CD4-positive, alpha-beta T cell treated with Interleukin-4 for 4 hours (primary cell): ENCODE measurements around the gene SNX33.
"Not testable (repeated sequence)": the region's sequence is repeated elsewhere in the genome, so short reads cannot be mapped to it uniquely, and the experiment has no call there.

Experiments used
- DNase-seq: peaks from one replicate; pipeline ENCODE4 v3.0.0-alpha.2; 2020

Gene SNX33

DNA sequence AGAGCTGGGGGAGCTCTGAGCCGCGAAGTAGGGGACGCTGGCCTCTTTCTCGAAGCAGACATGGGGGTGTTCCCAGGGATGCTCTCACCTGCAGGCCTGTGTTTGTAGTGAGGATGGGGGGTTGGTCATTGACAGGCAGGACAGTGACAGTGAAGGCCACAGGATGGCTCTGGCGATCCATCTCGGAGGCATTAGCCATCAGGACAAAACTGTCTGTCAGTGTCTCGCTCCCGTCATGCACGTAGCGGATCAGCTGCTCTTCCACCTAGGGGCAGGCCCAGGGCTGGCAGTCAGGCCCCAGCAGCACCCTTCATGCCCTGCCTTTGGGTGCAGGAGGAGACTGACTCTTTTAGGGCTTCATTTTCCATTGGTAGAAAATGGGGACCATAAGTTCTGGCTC is 36.9 kb downstream of the SNX33 start:
- no peak for DNase-seq

DNA sequence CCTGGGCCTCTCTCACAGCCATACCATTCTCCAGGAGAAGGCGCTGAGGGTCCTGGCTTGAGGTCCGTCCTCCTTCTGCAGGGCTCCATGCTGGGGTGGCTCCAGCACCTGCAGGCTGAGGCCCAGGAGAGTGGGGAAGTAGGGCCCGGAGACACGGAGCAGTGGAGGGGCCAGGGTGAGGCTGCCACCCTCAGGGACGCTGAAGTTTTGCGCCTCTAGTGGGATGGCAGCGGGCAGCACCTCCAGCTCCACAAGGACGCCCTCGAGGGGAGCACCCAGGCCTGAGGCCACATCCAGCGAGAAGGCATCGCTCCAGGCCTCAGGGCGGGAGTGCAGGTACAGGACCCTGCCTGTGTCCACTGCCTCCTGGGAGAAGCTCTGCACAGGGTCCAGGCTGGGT is 37.5 kb downstream of the SNX33 start:
- DNase-seq: no peak

DNA sequence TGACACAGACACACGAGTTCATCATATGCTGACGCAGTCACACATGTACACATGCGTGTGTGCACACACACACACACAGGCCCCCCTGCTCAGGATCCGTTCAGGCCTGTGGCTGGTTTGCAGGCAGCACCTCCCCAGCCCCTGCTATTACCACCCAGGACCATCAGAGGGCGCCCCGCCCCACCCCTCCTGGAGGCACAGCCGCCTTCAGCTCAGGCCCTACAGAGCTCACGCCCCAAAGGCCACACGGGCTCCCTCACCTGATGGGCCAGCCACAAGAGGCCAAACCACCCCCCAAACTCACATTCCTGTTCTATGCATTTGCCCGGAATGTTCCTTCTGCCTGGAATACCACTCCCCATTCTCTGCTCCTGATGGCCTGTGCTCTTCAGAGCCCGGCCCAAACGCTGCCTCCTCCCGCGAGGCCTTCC is 38.5 kb downstream of the SNX33 start:
- DNase-seq: peak; percentile 64

DNA sequence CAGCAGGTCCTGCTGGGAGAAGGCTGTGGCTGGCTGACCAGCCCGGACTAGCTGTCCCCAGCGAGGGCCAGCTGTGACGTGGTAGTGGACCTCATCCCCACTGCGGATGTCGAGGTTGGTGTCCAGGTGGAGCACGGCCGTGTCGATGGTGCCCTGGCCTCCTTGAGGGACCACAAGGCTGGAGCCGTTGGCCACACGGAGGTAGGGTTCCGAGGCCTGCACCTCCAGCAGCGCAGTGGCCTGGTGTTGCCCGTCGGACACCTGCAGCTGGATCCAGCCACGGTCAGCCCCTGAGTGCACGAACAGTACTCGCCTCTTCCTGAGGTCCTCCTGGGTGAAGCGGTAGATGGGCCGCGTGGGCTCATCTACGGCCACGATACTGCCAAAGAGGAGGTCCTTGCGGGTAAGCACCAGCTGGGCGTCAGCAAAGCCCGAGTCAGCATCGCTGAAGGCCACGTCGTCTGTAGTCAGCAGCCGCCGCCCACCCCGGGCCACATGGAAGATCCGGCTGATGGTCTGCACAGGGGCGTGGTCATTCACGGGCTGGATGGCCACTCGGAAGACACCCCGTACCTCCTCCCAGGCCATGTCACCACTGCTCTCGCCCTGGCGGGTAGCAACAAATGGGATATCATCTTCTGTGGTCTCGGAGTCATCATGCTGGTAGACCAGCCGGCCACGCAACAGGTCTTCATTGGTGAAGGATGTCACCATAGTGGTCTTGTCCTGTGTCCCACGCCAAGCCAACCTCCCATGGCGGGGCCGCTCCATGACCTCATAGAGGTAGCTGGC is 40.0 kb downstream of the SNX33 start:
- DNase-seq: no peak

DNA sequence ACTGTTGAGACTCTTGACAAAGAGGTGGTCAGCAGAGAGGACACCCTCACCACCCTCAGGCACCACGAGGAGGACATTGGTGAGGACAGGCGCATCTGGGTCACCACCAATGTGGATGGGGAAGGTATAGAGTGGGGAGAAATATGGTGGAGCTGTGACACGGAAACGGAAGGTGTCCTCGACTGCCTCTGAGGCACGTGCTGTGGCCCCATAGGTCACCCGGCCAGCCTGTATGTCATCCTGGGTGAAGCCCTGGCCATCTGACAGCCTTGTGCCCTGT is 40.5 kb downstream of the SNX33 start:
- no peak for DNase-seq

DNA sequence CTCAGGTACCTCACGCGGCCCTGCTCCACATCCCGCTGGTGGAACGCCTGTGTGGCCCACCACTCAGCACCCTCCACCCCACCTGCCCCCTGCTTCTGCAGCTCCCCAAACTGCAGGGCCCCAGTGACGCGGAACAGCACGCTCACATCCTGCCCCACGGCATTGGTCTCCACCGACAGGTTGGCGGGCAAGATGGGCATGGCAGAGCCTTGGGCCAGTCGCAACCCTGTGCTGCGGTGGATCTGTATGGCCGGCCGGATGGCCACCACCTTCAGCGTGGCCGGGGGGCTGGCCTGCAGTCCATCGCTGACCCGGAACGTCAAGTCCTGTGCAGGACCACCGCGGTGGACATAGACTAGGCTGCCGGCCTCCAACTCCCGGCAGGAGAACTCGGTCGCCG is 41.1 kb downstream of the SNX33 start:
- no peak for DNase-seq

DNA sequence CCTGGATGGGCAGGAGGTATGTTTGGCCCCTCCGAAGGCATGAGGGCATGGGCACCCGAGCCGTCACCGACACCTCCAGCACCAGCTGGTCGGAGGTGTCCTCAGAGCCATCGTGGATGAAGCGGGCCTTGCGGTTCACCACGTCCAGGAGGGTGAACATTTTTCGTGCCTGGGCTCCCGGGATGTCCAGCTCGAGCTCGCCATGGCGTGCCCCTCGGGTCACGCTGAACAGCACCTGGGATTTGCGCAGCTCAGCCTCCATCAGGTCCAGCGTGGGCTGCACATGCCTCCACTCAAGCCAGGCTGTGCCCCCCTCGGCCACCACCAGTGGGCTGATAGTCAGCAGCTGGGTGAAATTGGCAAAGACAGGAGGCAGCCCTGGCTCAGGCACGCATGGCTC is 41.7 kb downstream of the SNX33 start:
- DNase-seq: not testable (repeated sequence)

DNA sequence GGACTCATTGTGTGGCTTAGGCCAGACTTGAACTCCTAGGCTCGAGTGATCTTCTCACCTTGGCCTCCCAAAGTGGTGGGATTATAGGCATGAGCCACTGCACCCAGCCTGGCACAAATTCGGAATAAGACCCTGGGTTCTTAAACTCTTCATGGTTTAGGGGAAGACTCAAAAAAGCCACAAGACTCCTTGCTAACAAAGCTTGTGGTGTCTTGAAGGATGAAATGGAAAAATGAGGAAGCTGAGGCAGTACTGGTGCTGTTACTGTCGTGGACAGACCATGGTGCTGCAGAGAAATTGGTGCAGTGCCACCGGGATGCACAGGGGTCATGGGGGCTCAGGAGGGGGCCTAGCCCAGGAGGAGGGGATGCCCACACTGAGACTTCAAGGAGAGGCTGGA is 44.6 kb downstream of the SNX33 start:
- not testable (repeated sequence) for DNase-seq

DNA sequence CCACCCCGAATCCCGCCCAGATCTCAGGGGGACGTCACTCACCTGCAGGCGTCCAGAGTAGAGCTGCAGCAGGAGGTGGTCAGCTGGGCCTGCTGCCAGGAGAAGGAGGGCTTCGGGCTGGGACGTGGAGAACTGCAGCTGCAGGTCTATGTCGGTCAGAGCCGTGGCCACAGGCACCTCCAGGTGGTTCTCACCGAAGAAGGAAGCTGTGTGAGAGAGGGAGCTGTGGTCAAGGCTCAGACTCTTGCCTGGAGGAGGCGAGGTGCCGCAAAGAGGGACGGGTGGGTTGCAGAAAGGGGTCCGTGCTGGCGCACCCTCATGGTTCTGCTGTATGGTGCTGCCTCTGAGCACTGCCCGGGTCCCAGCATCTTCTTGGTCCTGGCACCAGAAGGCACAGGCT is 45.3 kb downstream of the SNX33 start:
- not testable (repeated sequence) for DNase-seq

DNA sequence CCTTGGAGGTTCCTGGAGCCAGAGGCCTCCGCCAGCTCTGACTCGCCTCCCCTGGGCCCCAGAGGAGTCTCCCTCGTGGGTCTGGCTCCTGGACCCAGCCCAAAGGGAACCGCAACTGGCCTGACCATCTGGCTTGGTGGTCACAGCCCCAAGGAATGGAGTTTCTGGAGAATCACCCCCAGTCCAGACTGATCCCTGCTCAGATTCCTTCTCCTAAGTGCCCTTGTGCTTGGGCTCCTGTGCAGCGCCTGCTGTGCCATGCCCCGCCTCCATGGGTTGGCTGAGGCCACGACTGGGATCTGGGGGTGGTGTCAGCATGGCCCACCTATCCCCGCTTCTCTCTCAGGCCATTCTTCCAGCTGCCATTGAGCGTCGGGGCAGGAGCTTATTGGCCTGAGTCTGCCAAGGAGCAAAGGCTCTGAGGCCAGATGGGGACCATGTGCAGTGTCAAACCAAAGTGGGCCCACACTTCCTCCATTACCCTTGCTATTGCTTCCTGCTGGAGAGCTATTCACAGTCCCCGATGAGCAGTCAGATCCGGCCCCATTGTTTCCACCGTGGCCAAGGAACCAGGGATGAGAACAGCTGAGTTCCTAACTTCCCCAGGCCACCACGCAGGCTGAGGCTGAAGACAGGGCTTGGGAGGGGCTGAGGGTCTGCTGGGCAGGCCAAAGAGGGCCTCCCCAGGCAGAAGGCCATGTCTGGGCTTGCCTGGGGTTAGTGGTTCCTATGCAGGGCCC is 46.0 kb downstream of the SNX33 start:
- no peak for DNase-seq

DNA sequence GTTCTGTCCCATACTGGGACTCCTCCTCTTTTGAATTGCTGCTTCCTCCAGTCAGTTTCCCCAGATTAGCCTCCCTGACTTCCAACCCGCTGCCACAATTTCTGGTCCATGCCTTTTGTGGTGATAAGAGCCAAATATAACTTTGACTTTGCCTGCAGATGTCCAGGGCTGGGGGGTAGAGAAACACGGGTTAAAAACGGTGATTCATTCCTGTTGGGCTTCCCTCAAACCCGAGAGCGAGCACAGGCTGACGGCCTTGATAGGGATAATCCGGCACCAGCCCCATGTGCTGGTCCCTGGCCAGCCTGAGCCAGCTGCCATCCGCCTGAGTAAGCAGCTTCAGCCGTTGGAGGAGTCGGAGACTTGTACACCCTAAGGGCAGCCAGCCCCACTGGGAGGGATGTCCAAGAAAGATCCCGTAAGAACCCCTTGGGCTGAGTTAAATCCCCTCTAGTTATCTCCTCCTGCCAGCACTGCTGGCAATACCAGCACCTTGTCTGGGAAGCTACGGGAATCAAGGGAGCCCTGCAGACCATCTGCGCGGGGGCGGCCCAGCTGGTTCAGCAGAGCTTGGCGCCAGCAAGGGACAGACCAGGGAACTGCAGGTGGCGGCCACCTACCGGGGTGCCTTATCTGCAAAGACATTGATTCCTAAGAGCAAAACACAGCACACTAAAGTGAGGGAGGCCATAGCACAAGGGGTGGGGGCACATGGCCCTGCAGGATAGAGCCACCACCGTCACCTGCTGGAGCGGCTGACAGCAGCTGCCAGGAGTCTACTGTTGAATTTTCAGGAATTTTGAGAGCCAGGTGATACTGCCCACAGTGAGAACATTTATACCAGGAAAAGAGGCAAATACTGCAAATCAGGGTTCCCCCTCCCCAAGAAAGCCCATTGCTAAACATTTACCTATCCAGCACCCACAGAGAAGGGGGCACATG is 46.8 kb downstream of the SNX33 start:
- no peak for DNase-seq

DNA sequence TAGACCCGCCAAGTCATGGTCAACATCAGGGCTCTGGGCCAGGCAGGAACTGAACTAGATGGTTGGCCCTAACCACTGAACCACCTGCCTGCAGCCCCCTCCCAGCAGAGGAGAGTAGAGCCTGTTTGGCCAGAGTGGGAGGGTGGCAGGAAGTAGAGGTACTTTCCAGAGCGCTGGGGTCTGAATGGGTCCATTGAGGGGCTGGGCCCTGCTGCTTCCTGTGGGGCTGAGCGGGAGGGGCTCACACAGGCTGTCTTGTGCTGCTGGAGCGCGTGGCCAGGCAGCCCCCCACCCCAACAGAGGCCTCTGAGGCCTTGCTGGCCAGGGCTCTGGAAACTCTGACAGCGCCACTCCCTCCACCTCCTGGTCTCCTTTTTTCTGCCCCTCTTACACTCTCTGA is 47.5 kb downstream of the SNX33 start:
- no peak for DNase-seq

DNA sequence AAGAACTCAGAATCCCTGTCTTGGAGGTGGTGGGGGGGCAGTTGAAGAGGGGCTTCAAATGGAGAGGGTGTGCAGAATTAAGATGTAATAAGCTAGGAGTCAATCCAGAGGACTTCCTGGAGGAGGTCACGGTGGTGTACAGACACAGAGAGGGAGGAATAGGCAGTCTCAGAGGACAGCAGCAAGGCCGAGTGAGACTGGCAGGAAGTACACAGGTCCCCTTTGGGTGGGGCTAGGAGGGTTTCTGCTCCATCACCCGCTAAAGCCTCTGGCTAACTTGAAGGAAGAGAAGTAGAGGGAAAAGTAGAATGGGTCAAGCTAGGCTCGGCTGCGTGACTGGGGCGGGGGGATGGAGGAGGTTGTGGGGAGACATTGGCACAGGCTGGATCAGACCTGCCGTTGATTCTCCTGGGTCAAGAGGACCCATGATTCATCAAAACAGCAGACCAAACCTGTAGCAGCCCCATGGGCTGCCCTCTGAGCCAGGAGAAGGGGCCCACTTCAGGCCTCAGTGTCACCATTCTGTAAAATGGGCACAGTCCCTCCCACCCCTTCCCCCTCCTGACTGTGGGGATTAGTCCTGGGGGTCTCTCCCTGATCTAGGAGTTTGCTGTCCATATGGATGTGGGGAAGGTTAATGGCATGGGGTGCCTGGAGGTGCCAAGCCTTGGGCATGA is 48.1 kb downstream of the SNX33 start:
- DNase-seq: no peak

DNA sequence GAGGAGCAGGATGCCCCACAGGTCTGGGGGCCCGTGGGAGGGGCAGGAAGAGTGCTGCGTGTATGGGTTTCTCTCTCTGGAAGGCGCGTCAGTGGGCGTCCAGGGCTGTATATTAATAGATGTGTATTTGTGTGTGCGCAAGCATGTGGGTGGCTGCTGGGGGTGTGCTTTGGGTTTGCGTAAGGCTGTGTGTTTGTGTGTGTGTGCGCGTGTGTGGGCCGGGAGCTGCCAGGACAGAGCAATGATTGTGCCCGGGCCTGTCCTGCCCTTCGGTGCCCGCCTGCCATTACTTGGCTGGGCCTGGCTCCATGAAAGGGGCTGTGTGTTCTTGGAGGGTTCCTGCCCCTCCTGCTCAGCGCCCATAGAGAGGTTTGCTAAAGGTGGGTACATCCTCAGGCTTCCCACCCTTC is 48.6 kb downstream of the SNX33 start:
- DNase-seq: no peak

DNA sequence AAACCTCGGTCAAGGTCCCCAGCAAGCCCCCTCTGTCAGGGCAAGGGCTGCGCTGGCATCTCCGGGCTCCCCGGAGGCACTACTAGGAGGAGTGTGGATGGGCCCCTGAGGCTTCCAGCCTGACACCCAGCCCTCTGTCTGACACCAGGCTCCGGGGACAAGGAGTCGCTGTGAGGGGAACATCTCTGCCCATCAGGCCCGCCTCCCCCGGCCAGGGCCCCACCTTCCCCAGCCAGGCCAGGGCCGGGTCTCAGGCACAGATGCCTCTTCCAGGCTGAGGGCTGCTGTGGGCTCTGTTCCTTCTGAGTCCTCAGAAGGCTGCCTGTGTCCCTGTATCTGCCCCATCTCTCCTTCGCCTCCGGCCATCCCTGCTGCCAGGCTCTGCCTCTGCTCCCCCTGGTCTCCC is 49.1 kb downstream of the SNX33 start:
- DNase-seq: no peak

DNA sequence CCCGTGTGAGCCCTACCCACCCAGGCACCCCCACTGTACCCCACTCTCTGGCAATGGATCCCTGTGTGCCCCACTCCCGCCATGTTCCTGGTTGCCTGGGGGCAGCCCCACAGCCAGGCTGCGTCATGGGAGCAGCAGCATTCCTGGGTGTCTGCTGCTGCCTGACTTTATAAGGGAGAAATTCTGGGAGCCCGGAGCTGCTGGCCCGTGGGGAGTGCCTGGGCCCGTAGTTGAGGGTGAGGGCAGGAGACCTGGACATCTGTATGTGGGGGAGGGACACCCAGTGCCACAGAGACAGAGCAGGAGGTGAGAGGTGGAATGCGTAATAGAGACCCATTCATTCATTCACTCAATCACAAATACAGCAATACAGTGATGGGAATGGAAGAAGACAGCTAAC is 49.8 kb downstream of the SNX33 start:
- no peak for DNase-seq

DNA sequence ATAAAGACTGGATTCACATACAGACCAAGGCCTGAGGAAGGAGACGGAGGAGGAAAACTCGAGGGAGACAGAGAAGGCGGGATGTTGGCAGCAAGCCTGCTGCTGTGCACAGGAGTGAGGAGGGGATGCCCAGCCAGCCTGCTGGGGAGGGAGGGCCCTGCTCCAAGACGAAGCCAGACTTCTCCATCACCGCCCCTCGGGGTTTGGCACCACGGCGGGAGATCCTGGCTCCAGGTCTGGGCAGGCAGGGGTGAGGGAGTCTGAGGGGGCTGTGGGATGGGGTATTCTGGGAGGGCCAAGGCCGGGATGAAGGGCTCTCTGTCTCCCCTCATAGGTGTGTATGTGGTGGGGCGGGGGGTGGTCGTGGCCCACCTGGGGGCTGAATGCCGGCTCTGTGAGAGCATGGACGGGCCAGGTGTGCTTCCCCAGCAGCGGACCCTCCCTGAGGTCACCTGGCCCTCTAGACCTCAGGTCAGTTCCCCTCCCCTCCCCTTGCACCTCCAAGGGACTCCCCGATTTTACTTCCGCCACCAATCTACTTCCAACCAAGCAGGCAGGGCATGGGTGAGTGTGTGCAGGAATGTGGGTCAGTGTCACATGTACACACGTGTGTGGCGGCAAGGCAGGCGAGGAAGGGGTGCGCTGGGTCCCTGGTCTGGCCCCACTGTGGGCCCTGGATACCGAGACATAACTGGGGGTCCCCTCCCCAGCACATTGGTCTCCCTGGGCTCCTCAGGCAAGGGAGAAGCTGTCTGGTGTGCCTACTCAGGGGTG is 50.4 kb downstream of the SNX33 start:
- DNase-seq: not testable (repeated sequence)

DNA sequence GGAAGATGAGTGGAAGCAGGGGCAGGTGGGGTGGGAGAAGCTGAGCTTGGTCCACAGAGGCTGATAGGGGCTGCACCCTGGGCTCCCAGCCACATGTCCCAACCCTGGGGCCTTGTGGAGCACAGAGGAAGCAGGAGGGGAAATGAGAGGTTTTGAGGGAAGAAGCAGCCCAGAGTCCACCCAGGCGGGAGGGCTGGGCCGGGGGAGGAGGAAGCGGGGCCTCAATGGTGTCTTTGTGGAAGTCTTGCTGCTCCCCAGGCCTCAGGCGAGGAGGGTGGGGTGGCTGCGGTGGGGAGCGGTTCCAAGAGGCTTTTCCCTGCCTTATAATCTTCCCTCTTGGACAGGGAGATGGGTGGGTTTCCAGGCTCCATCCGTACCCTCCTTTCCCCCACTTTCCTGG is 51.8 kb downstream of the SNX33 start:
- not testable (repeated sequence) for DNase-seq

DNA sequence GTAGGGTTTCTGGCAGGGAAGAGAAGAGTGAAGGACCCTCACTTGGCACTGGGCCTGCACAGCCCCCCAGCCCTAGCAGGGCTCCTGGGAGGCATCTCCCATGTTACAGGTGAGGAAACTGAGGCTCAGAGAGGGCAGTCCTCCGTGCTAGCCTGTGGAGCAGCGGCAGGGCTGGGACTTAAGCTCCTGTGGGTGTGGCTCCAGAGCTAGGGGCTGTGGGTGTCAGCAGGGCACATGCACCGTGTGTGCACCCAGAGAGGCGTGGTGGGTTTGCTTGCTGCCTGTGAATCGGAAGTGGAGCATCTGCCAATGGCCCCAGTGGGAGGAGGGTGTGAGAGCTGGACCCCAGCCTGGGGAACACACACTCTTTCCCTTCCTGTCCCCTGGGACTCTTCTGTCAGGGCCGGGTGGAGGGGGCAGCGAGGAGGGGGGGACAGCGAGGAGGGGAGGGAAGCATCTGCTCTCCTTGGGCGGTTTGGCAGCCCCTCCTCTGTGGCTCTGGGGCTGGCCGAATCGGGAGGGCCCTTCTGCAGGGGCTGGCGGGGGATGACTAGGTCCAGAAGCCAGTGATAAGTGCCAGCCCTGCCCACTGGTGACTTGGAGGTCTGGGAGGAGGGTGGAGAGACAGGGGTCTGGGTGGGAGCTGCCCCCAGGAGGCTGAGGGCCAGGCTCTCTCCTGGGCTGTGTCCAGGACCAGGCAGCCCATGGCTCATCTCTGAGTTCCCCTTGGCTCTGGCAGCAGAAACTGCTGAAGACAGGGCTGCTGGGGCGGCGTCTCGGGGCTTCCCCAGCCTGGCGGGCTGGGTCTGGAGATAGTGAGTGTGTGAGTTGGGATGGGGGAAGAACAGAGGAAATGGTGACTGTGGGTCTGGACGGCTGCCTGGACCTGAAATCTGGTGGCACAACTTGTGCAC is 52.5 kb downstream of the SNX33 start:
- peak; percentile 9 for DNase-seq

DNA sequence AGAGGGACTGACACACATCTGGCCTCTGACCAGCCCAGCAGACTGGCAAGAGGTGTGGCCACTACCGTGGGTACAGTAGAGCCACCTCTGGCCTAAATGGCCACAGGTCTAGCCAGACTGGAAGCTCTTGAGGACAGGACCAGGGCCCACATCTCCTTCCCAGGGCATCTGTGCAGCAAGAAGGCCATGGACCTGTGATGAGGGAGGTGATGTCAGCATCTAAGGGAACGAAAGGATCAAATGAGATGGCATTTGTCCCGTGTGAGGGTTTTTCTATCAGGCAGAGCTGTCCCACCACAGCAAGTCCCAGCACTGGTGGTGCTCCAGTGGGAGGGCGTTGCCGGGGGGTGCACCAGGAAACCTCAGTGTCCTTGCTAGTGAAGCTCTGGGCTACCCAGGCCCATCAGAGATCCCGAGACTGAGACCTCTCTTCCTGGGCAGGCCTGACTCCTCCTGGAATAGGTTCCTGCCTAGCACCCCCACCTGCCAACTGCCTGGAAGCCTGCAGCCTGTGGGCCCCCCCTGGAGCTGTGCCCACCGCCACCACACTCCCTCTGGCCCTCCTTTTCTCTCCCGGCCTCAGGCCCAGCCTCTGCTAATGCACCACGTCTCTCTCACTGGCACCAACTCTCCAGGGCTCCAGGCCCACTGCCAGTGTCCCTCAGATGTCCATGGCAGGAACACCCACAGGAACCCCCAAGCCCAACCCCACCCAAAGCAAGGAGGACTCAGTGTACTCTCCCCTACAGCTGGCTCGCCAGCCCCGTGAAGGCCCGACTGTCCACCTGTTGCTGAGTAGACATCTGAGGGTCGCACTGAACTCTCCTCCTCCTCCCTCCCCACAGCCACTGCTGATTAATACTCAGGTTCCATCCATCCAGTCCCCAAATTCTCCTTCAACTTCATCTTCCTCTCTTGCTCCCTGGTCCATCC is 53.6 kb downstream of the SNX33 start:
- DNase-seq: not testable (repeated sequence)
